Measurements from ENCODE around the gene WAC.

WAC gene

DNA sequence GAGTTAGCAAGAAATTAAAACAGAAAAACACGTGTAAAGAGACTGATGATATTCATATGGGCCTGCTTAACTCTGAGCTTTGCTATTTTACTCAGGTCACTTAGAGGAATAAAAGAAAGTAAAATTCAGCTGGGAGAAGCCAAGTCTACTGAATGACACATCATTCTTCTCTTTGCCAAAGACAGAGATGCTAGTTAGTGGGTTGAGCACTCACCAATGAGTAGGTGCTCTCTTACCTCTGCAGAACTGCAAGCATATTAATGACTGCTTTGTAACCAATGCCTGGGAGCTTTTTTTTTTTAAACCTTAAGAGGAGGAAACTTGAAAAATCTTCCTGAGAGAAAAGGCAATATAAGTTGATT is 99.6 kb downstream of the WAC start:
- H3K4me3 ChIP-seq (ENCODE audit: low read depth, low read length): no peak overlapping the region
- TF ChIP-seq, protein P1, sequence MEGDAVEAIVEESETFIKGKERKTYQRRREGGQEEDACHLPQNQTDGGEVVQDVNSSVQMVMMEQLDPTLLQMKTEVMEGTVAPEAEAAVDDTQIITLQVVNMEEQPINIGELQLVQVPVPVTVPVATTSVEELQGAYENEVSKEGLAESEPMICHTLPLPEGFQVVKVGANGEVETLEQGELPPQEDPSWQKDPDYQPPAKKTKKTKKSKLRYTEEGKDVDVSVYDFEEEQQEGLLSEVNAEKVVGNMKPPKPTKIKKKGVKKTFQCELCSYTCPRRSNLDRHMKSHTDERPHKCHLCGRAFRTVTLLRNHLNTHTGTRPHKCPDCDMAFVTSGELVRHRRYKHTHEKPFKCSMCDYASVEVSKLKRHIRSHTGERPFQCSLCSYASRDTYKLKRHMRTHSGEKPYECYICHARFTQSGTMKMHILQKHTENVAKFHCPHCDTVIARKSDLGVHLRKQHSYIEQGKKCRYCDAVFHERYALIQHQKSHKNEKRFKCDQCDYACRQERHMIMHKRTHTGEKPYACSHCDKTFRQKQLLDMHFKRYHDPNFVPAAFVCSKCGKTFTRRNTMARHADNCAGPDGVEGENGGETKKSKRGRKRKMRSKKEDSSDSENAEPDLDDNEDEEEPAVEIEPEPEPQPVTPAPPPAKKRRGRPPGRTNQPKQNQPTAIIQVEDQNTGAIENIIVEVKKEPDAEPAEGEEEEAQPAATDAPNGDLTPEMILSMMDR (IDR thresholded peaks at IDR 0.05; ENCODE audit: insufficient read depth, low read depth, low read length, missing control alignments): no peak
- no peak for DNase-seq (ENCODE audit: low read depth)

DNA sequence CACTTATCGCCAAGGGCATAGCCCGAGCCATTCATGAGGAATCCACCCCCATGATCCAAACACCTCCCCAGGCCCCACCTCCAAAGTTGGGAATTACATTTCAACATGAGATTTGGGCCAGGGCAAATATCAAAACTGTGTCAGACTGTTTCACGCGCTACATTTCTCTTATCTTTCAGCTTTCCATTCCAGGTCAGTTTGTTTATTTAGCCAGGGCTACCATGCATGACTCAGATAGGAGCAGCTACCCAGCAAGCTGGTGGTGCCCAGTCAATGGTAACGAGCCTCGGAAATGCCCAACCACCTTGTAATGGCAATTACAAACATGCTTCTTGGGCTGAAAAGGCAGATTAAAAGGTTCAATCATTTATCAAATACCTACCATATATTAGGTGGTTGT is 100.8 kb downstream of the WAC start:
- no peak for DNase-seq (ENCODE audit: low read depth)
- no peak overlapping the region for H3K4me3 ChIP-seq (ENCODE audit: low read depth, low read length)
- TF ChIP-seq, protein P1 (IDR thresholded peaks at IDR 0.05; ENCODE audit: insufficient read depth, low read depth, low read length, missing control alignments): no peak

DNA sequence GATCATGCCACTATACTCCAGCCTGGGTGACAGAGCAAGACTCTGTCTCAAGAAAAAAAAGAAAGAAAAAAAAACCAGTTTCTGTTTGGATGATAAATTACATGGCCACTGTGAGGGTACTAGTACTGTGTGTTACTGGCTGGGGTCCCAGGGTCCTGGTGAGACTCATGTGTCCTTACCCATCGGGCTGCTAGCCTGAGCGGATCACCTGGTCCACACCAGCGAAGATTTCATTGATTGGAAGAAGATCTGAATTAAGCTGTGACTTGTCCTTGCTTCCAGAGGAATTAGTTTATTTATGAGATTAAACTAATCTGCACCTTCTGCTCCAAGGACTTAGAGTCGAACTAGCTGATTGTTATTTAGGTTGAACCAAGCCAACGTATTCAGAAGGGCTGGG is 104.4 kb downstream of the WAC start:
- no peak overlapping the region for H3K4me3 ChIP-seq (ENCODE audit: low read depth, low read length)
- DNase-seq (ENCODE audit: low read depth): no peak
- TF ChIP-seq, protein P1 (IDR thresholded peaks at IDR 0.05; ENCODE audit: insufficient read depth, low read depth, low read length, missing control alignments): no peak

DNA sequence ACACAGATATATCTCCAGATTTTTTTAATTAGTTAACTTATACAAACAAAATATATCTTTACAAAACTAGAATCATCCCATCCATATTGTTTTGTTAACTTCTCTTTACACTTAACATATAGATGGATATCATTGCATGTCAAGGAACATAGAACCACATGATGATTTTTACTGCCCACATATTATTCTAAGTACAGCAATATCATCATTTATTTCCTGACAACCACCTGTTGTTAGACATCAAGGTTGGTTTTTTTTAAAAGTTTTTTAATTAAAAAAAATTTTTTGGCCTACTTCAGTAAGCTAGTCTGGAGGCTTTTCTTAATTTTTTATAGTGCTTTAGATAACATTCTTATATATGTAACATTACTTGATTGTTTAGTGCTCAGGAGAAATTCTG is 105.5 kb downstream of the WAC start:
- TF ChIP-seq, protein P1 (IDR thresholded peaks at IDR 0.05; ENCODE audit: insufficient read depth, low read depth, low read length, missing control alignments): no peak
- no peak overlapping the region for H3K4me3 ChIP-seq (ENCODE audit: low read depth, low read length)
- no peak for DNase-seq (ENCODE audit: low read depth)

DNA sequence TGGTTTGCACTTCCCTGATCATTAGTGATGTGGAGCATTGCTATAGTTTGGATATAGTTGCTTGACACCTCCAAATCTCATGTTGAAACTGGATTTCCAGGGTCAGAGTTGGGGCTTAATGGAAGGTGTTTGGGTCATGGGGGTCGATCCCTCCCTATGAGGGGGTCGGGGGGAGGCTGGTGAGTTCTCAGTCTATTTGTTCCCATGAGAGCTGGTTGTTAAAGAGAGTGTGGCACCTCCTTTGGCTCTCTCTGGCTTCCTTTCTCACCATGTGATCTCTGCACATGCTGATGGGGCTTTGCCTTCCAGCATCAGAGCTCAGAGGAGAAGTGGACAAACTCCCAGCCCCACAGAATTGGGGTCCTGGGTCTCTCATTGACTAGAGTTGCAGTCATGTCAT is 107.6 kb downstream of the WAC start:
- no peak overlapping the region for H3K4me3 ChIP-seq (ENCODE audit: low read depth, low read length)
- TF ChIP-seq, protein P1 (IDR thresholded peaks at IDR 0.05; ENCODE audit: insufficient read depth, low read depth, low read length, missing control alignments): no peak
- no peak for DNase-seq (ENCODE audit: low read depth)

DNA sequence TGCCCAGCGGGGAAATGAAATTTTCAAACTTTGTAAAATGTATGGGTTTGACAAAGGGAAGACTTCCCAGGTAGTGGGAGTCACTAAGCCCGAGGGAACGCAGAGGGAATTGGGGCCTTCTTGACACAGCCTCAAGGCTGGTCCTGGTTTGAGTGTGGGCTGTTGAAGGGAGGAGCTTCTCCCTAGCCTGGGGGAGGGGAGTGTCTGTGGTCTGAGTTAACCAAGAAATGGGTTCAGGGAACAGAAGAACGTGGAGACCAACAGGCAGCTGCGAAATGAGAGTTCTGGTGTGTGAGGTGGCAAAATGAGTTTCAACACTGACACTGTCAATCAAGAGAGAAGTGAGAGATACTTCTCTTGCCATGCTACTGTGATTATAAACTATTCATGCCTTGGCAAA is 111.7 kb downstream of the WAC start:
- TF ChIP-seq, protein P1 (IDR thresholded peaks at IDR 0.05; ENCODE audit: insufficient read depth, low read depth, low read length, missing control alignments): no peak
- DNase-seq (ENCODE audit: low read depth): no peak
- no peak overlapping the region for H3K4me3 ChIP-seq (ENCODE audit: low read depth, low read length)

DNA sequence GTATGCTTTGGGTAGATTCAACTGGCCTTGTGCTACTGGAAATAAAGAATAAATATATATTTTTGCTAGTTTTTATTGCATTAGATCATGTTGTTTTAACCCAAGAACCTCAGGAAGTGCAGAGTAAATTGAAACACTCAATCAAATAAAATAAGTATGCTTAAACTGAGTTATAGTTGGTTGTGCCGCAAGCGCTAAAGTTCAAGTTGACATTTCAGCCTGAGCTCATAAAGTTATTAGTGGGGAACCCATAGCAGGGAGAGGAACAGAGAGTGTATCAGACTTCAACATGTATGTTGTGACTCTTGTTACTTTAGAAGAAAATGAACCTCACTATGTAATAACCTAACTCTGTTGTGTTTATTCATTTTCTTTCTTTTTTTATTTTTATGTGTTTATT is 119.2 kb downstream of the WAC start:
- no peak for DNase-seq (ENCODE audit: low read depth)
- H3K4me3 ChIP-seq (ENCODE audit: low read depth, low read length): no peak overlapping the region
- TF ChIP-seq, protein P1 (IDR thresholded peaks at IDR 0.05; ENCODE audit: insufficient read depth, low read depth, low read length, missing control alignments): no peak
